ENCODE results near the gene HSD17B12. TPM values are rescaled to one million over a fixed set of nuclear protein-coding genes. Genes with fewer than 3 reads are reported as not detected.
"Not testable (repeated sequence)": the region's sequence is repeated elsewhere in the genome, so short reads cannot be mapped to it uniquely, and the experiment has no call there.

Gene HSD17B12
- total RNA-seq, 2 experiments from 2014 or later, result 31.7 to 33.8 TPM

DNA sequence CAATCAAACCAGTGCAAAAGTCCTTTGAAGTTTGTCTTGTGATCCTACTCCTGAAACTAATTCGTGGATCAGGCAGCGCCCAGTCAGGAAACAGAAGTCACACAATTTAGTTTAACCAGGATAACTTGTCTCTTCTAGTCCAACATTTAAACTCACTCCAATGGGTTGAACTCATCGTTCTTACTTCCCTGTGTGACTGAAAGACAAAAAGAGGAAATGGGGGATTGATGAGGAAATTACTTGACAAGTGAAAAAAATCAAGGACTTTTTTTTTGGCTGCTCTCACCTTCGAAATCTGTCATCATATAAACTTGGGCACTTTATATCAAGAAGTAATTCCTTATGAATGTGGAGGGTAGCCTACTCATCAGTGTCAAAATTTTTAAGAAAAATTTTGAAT is 78.4 kb downstream of the HSD17B12 start:
- no peaks in the 10 kb centered on the region for H3K4me1 Mint-ChIP-seq (ENCODE audit: low read depth)
- intact Hi-C loops (cut with micrococcal nuclease), result no loop called here
- H3K27me3 Mint-ChIP-seq (ENCODE audit: low read depth), result no peaks in the 10 kb centered on the region
- CTCF ChIA-PET, result no interaction called here
- no peak overlapping the region for H3K27ac Mint-ChIP-seq
- no peak overlapping the region for H3K4me3 Mint-ChIP-seq
- DNase-seq, result no peak
- no peaks in the 10 kb centered on the region for H3K9me3 Mint-ChIP-seq
- H3K36me3 Mint-ChIP-seq (ENCODE audit: low read depth), result peaks cover 41% of the 10 kb centered on the region

DNA sequence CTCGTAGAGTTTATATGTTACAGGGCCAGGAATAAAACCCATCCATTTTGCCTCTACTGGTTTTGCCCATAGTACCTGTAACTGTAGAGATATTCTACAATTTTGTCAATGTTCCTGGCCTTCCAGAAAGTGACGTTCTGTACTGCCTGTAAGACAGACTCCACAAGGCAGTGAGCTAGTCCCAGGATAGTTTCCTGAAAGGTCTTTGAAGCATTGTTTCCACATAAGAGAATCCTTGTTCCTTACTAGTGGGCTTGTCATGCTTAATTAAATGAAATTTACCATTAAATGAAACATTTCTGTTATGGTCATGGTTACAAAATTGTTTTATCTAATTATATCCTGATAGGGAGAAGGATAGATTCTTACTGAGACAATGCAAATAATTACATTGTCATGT is 80.4 kb downstream of the HSD17B12 start:
- H3K9me3 Mint-ChIP-seq, result peaks cover 14% of the 10 kb centered on the region
- peaks cover 39% of the 10 kb centered on the region for H3K36me3 Mint-ChIP-seq (ENCODE audit: low read depth)
- H3K4me3 Mint-ChIP-seq, result no peak overlapping the region
- intact Hi-C loops (cut with micrococcal nuclease), result no loop called here
- no peaks in the 10 kb centered on the region for H3K4me1 Mint-ChIP-seq (ENCODE audit: low read depth)
- H3K27ac Mint-ChIP-seq, result no peak overlapping the region
- no peak for DNase-seq
- CTCF ChIA-PET, result no interaction called here
- H3K27me3 Mint-ChIP-seq (ENCODE audit: low read depth), result no peaks in the 10 kb centered on the region

DNA sequence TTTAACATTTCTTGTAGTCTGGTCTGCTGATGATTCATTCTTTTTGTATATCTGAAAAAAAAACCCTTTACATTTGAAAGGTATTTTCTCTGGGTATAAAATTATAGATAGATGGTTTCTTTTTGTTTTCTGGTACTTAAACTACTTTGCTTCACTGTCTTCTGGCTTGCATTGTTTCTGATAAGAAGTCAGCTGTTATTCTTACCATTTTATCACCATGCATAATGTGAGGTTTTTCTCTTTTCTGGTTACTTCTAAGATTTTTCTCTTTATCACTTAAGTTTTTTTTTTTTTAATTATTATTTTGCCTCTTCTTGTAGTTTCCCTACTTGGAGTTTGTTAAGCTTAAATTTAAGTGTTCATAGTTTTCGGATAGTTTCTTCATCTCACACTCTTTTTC is 84.7 kb downstream of the HSD17B12 start:
- Mint-ChIP-seq H3K36me3 (ENCODE audit: low read depth) (peaks cover 30% of the 10 kb centered on the region), H3K27ac (no peak overlapping the region), H3K9me3 (peaks cover 16% of the 10 kb centered on the region), H3K27me3 (ENCODE audit: low read depth) (no peaks in the 10 kb centered on the region), H3K4me3 (no peak overlapping the region), H3K4me1 (ENCODE audit: low read depth) (no peaks in the 10 kb centered on the region)
- no peak for DNase-seq
- CTCF ChIA-PET, result interaction anchor here (0.7 kb wide), 3 partner anchors 41 to 141 kb away, joined by 3 to 4 read pairs (median 3); no protein-coding TSS in a partner anchor
- intact Hi-C loops (cut with micrococcal nuclease), result no loop called here

DNA sequence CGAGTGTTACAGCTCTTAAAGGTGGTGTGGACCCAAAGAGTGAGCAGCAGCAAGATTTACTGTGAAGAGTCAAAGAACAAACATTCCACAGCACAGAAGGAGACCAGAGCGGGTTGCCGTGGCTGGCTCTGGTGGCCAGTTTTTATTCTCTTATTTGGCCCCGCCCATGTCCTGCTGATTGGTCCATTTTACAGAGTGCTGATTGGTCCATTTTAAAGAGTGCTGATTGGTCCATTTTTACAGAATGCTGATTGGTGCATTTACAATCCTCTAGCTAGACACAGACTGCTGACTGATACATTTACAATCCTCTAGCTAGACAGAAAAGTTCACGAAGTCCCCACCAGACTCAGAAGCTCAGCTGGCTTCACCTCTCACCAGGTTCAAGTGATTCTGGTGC is 88.1 kb downstream of the HSD17B12 start:
- DNase-seq; H3K4me3 Mint-ChIP-seq; CTCF ChIA-PET; H3K27me3 Mint-ChIP-seq (ENCODE audit: low read depth); intact Hi-C loops (cut with micrococcal nuclease); H3K27ac Mint-ChIP-seq; H3K4me1 Mint-ChIP-seq (ENCODE audit: low read depth): not testable (repeated sequence)
- peaks cover 35% of the 10 kb centered on the region for H3K36me3 Mint-ChIP-seq (ENCODE audit: low read depth)
- H3K9me3 Mint-ChIP-seq, result peaks cover 16% of the 10 kb centered on the region

DNA sequence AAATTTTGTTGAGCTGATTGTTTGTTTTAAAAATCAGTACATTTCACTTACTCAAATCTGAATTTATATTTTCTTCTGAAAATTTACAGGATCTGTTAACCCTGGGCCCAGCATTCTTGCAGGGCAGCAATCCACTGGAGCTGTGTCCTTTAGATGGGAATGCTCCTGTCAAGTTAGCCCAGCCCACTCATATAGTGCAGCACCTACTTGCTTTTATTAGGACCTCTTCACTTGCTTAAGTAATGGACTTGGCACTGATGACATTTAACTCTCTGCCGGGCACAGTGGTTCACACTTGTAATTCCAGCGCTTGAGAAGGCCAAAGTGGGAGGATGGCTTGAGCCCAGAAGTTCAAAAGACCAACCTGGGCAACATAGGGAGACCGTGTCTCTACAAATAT is 89.6 kb downstream of the HSD17B12 start:
- Mint-ChIP-seq H3K27me3 (ENCODE audit: low read depth) (no peaks in the 10 kb centered on the region), H3K9me3 (peaks cover 11% of the 10 kb centered on the region), H3K4me3 (no peak overlapping the region), H3K36me3 (ENCODE audit: low read depth) (peaks cover 38% of the 10 kb centered on the region), H3K27ac (no peak overlapping the region), H3K4me1 (ENCODE audit: low read depth) (no peaks in the 10 kb centered on the region)
- no peak for DNase-seq
- intact Hi-C loops (cut with micrococcal nuclease), result no loop called here
- CTCF ChIA-PET, result no interaction called here

DNA sequence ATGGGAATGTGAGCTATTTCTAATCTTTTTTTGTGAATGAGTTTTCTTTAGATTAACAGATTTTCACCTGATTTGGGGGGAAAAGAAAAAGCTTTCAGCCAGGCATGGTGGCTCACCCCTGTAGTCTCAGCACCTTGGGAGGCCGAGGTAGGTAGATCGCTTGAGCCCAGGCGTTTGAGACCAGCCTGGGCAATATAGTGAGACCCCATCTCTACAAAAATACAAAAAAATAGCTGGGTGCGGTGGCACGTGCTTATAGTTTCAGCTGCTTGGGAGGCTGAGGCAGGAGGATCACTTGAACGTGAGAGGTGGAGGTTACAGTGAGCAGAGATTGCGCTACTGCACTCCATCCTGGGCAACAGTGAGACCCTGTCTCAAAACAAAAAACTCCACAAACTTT is 92.2 kb downstream of the HSD17B12 start:
- H3K4me1 Mint-ChIP-seq (ENCODE audit: low read depth), result no peaks in the 10 kb centered on the region
- no peaks in the 10 kb centered on the region for H3K27me3 Mint-ChIP-seq (ENCODE audit: low read depth)
- peaks cover 6% of the 10 kb centered on the region for H3K9me3 Mint-ChIP-seq
- no peak overlapping the region for H3K27ac Mint-ChIP-seq
- intact Hi-C loops (cut with micrococcal nuclease), result no loop called here
- H3K36me3 Mint-ChIP-seq (ENCODE audit: low read depth), result peaks cover 36% of the 10 kb centered on the region
- CTCF ChIA-PET, result interaction anchor here (0.7 kb wide), 1 partner anchor 9 kb away, joined by 4 read pairs; no protein-coding TSS in a partner anchor
- no peak overlapping the region for H3K4me3 Mint-ChIP-seq
- DNase-seq, result no peak

DNA sequence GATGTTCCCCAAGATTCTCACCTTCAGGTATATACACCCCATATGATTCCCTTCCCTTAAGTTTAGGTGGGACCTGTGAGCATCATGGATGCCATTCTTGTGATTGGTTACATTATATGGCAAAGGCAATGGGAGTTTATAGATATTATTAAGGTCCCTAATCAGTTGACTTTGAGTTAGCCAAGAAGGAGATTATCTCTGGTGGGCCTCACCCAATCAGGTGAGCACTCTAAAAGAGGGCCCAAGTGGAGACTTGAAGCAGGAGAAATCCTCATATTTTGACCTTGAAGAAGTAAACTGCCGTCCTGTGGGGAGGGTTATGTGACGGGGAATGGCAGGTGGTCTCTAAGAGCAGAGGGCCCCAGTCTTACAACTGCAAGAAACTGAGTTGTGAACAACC is 94.2 kb downstream of the HSD17B12 start:
- H3K27me3 Mint-ChIP-seq (ENCODE audit: low read depth), result no peaks in the 10 kb centered on the region
- peaks cover 6% of the 10 kb centered on the region for H3K9me3 Mint-ChIP-seq
- H3K36me3 Mint-ChIP-seq (ENCODE audit: low read depth), result peaks cover 34% of the 10 kb centered on the region
- CTCF ChIA-PET, result no interaction called here
- H3K4me1 Mint-ChIP-seq (ENCODE audit: low read depth), result no peaks in the 10 kb centered on the region
- DNase-seq, result no peak
- no peak overlapping the region for H3K4me3 Mint-ChIP-seq
- no peak overlapping the region for H3K27ac Mint-ChIP-seq
- intact Hi-C loops (cut with micrococcal nuclease), result no loop called here

DNA sequence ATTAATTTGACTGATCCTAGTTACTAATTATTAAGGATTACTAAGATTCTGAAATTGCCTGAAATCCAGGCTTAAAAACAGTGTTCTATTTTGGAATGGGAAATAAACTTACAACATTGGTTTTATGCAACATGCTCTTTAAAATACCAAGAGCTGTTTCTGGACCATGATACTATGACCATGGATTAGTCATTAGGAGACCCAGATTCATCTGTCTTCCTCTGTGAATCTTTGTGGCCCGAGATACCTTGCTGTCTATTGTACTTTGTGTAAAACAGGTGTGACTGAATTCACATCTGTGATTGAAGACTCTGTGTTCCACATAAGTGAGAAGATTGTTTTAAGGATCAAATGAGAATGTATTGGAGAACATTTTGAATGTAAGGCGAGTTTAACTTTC is 98.8 kb downstream of the HSD17B12 start:
- no peak for DNase-seq
- peaks cover 20% of the 10 kb centered on the region for H3K9me3 Mint-ChIP-seq
- H3K4me3 Mint-ChIP-seq, result no peak overlapping the region
- intact Hi-C loops (cut with micrococcal nuclease), result no loop called here
- H3K36me3 Mint-ChIP-seq (ENCODE audit: low read depth), result peaks cover 32% of the 10 kb centered on the region
- no peaks in the 10 kb centered on the region for H3K27me3 Mint-ChIP-seq (ENCODE audit: low read depth)
- CTCF ChIA-PET, result no interaction called here
- no peaks in the 10 kb centered on the region for H3K4me1 Mint-ChIP-seq (ENCODE audit: low read depth)
- no peak overlapping the region for H3K27ac Mint-ChIP-seq

DNA sequence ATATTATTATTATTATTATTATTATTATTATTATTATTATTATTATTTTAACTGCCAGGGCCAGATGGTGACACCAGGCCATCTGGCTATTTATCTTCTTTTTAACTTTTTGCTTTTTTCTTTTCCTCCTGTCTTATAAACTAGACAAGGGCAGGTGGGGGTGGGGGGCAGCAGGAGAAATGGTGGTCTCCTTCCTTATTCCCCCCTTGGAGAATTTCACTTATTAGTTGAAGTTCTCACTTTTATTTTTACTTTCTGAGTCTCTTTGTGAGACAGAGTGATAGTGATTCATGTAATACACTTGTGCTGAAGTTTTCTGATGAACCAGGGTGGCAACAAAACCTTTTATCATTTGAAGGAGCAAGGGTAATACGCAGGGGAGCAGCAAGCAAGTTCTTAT is 103.8 kb downstream of the HSD17B12 start:
- Mint-ChIP-seq H3K36me3 (ENCODE audit: low read depth) (peaks cover 22% of the 10 kb centered on the region), H3K4me3 (no peak overlapping the region), H3K27me3 (ENCODE audit: low read depth) (no peaks in the 10 kb centered on the region), H3K9me3 (peaks cover 18% of the 10 kb centered on the region), H3K27ac (no peak overlapping the region), H3K4me1 (ENCODE audit: low read depth) (no peaks in the 10 kb centered on the region)
- no peak for DNase-seq
- CTCF ChIA-PET, result no interaction called here
- intact Hi-C loops (cut with micrococcal nuclease), result no loop called here

DNA sequence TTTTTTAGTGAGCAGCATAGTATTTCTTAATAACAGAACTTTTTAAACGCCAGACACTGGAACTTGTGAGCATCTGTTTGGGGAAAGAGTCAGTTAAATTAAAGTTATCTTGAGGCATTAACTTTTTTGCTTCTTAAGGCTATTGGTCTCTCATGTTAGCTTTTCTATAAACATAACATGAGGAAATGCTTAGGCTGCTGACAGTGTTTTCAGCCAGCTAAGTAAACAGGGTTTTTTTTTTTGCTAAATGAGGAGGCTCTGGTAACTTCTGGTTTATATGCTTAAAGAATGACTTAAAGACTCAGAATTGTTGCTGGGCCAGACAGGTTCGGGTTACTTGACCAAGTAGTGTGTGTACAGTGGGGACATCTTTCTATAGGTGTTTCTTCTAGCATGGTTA is 104.3 kb downstream of the HSD17B12 start:
- intact Hi-C loops (cut with micrococcal nuclease), result no loop called here
- DNase-seq, result no peak
- H3K4me3 Mint-ChIP-seq, result no peak overlapping the region
- CTCF ChIA-PET, result no interaction called here
- H3K27ac Mint-ChIP-seq, result no peak overlapping the region
- no peaks in the 10 kb centered on the region for H3K4me1 Mint-ChIP-seq (ENCODE audit: low read depth)
- H3K27me3 Mint-ChIP-seq (ENCODE audit: low read depth), result no peaks in the 10 kb centered on the region
- H3K36me3 Mint-ChIP-seq (ENCODE audit: low read depth), result peaks cover 20% of the 10 kb centered on the region
- peaks cover 18% of the 10 kb centered on the region for H3K9me3 Mint-ChIP-seq

DNA sequence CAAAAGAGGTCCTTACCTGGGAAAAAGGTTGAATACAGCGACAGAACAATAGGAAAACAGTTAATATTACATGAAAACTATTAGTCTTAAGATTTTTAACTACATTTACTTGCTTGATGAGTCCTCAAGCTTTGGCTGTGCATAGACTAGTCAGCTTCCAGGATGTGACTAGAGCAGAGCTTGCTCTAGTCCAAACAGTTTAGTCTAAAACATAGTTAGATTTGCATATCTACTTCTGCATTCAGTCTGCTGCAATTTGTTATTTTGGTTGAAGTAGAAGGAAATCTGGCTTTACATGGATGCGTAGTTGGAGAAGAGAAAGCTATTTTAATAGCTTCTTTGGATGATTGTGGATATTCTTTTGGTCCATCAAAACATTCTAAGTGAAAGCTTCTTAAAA is 104.8 kb downstream of the HSD17B12 start:
- intact Hi-C loops (cut with micrococcal nuclease), result no loop called here
- Mint-ChIP-seq H3K27me3 (ENCODE audit: low read depth) (no peaks in the 10 kb centered on the region), H3K9me3 (peaks cover 18% of the 10 kb centered on the region), H3K4me1 (ENCODE audit: low read depth) (no peaks in the 10 kb centered on the region), H3K36me3 (ENCODE audit: low read depth) (peaks cover 22% of the 10 kb centered on the region), H3K27ac (no peak overlapping the region), H3K4me3 (no peak overlapping the region)
- no peak for DNase-seq
- CTCF ChIA-PET, result no interaction called here

DNA sequence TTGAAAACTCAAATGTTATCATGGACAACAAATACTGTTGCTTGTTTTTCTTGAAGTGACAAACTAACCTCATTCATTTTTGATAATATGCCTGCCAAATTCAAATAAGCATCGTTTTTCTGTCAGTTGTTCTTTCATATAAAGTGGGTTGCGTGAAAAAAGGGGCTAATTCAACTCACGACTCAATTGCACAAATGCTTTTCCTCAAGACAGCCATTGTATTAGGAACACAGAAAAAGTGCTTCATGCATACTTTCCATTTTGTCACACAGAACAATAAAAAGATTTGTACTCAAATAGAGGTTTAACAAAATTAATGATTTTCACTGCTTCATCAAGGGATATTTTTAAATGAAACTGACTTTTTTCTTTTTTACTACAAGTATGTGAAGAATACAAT is 105.5 kb downstream of the HSD17B12 start:
- Mint-ChIP-seq H3K27ac (no peak overlapping the region), H3K36me3 (ENCODE audit: low read depth) (peaks cover 23% of the 10 kb centered on the region), H3K4me3 (no peak overlapping the region), H3K9me3 (peaks cover 17% of the 10 kb centered on the region), H3K27me3 (ENCODE audit: low read depth) (no peaks in the 10 kb centered on the region), H3K4me1 (ENCODE audit: low read depth) (no peaks in the 10 kb centered on the region)
- intact Hi-C loops (cut with micrococcal nuclease), result no loop called here
- CTCF ChIA-PET, result no interaction called here
- no peak for DNase-seq

DNA sequence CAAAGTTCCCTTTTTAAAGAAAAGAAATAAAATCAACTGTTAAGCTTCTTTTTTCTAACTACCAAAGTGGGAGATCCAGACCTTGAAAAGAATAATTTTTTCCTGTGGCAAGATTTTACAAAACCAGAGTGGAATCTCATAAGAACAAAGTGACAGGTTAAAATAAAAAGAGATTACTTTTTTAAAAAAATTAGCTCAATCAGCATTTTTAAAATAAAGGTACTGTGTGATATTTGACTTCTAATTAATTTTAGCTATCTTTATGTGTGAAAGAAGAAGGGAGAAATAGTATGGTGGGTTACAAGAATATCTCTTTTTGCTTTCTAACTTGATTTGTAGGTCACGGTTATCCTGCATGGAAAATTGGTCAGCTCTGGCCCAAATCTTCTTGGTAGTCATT is 107.3 kb downstream of the HSD17B12 start:
- Mint-ChIP-seq H3K27me3 (ENCODE audit: low read depth) (no peaks in the 10 kb centered on the region), H3K9me3 (peaks cover 13% of the 10 kb centered on the region), H3K4me1 (ENCODE audit: low read depth) (no peaks in the 10 kb centered on the region), H3K36me3 (ENCODE audit: low read depth) (peaks cover 18% of the 10 kb centered on the region), H3K27ac (no peak overlapping the region), H3K4me3 (no peak overlapping the region)
- intact Hi-C loops (cut with micrococcal nuclease), result no loop called here
- no peak for DNase-seq
- CTCF ChIA-PET, result interaction anchor here (0.7 kb wide), 1 partner anchor 253 kb away, joined by 4 read pairs; no protein-coding TSS in a partner anchor

DNA sequence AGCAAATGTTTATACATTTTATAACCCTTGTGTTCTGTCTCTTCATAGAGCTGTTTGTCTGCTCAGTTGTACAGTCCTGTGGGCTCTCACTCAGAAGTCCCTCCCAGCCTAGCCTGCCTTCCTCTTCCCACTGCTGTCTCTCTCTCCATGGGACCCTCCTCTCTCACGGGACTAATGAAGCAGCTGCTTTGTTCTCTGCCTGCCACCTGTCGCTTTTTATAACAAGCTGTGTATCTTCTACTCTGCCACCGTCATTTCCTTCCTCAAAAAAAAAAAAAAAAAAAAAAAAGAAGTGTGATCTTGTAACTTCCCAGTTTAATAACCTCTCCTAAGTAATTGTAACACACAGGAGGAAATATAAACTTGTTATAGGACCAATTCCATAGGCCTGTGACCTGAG is 107.9 kb downstream of the HSD17B12 start:
- CTCF ChIA-PET, result interaction anchor here (0.6 to 0.7 kb wide), 2 partner anchors 16 to 254 kb away, joined by 3 to 4 read pairs; no protein-coding TSS in a partner anchor
- Mint-ChIP-seq H3K4me3 (no peak overlapping the region), H3K27ac (no peak overlapping the region), H3K27me3 (ENCODE audit: low read depth) (no peaks in the 10 kb centered on the region), H3K4me1 (ENCODE audit: low read depth) (no peaks in the 10 kb centered on the region), H3K36me3 (ENCODE audit: low read depth) (peaks cover 19% of the 10 kb centered on the region), H3K9me3 (peaks cover 11% of the 10 kb centered on the region)
- intact Hi-C loops (cut with micrococcal nuclease), result no loop called here
- no peak for DNase-seq
